DMS114 treated with DMSO at 0.1 percent for 48 hours (cell line): ENCODE results near the gene CSH1.
"Not testable (repeated sequence)": the region's sequence is repeated elsewhere in the genome, so short reads cannot be mapped to it uniquely, and the experiment has no call there.

ENCODE experiments used
- DNase-seq: peaks from one replicate; lab custom pipeline; 2025; ENCODE audit not compliant: unreplicated experiment; lab: John Stamatoyannopoulos, UW

The CSH1 gene

GRCh38 chr17:63896524-63897354 lies at the start of gene CSH1:
TSS of gene CSH1 (minus strand) at chr17:63896574. CDS start at chr17:63896511, 63 bp downstream.
- not testable (repeated sequence) for DNase-seq

- DNase-seq: no peak
These were observed 49.5 kb upstream of the CSH1 start for GRCh38 chr17:63945784-63946439.

GRCh38 chr17:63944736-63945499 lies 48.5 kb upstream of the CSH1 start:
- DNase-seq: no peak

DNA sequence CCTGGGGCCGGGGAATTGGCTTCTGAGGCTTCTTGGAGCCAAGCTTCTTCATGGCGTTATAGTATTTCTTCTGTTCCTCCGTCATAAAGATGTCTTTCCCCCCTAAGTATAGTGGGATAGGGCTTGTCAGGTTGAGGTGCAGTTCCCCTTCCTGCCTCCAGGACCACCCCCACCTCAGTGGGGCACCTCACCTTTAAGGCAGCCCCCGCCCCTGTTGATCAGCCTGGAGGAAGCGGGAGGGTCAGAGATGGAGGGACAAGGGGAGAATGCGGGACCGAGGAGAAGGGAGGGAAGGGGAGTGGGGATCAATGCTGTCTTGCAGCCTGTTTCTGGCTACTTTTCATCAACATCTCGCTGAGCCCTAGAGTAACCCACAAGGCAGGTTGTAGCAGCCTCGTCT lies 47.4 kb upstream of the CSH1 start:
- DNase-seq: no peak

DNA sequence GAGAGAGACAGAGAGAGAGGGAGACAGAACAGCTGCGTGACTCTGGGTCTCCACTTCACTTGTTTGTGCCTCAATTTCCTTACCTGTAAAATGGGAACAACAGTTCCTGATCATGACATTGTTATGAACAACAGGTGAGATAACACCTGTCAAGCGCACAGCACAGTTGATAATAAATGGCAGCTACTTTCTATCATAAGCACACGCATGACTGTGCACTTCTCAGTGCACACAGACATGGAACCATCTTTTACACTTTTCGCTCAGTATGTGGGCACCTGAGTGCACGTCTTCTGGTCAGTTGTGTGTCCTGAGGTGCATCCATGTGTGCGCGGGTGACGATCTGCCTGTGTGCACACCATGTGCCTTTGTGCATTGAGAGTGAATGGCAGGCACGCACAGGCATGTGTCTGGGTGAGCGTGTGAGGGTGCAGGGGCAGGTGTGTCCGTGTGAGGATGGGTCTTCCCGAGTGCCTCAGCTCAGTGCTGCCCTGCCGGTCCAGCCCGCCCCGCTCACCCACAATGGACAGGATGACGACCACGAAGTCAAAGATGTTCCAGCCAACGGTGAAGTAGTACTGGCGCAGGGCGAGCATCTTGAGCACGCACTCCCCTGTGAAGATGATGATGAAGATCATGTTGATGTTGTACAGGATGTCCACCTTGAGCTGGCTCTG lies 46.1 kb upstream of the CSH1 start:
- DNase-seq: no peak

GRCh38 chr17:63941751-63942150 lies 45.4 kb upstream of the CSH1 start:
- no peak for DNase-seq

- no peak for DNase-seq
These were observed 44.8 kb upstream of the CSH1 start for GRCh38 chr17:63941162-63941561.

GRCh38 chr17:63940584-63940983 lies 44.2 kb upstream of the CSH1 start:
- no peak for DNase-seq

DNA sequence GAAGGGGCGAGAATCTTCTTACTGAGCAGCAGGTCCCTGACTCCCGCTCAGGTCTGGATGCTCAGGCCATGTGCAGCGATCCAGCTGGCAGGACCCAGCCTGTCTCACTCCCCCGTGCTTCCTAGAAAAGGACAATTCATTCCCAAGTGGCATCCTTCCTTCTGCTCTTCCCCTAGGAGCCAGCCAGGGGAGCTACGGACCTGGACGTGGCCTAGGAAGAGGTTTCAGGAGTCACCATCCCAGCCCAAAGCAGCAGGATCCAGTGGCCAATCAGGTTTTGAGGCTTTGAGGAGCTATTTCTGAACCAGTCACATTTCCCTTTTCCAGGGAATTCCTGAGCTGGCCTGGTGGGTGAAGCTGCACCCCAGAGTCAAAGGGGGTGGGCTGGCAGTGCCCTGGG lies 43.5 kb upstream of the CSH1 start:
- DNase-seq: no peak

DNA sequence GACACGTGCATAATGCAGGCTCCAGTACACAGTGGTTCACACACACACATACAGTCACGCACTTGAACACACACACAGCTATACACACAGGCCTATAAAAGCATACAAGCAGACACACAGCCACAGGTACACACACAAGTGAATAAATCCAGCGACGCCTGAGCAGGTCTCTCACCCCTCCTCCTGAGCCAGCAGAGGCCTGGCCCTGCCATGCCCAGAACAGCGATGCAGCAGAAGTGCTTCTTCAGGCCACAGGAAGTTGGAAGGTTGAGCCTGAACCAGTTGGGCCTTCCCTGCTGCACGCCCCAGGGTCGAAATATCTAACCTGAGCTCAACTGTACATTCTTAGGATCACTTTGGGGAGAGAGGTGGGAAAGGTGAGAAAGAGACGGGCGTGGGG lies 43.0 kb upstream of the CSH1 start:
- DNase-seq: no peak

GRCh38 chr17:63937920-63938319 lies 41.5 kb upstream of the CSH1 start:
- DNase-seq: no peak

DNA sequence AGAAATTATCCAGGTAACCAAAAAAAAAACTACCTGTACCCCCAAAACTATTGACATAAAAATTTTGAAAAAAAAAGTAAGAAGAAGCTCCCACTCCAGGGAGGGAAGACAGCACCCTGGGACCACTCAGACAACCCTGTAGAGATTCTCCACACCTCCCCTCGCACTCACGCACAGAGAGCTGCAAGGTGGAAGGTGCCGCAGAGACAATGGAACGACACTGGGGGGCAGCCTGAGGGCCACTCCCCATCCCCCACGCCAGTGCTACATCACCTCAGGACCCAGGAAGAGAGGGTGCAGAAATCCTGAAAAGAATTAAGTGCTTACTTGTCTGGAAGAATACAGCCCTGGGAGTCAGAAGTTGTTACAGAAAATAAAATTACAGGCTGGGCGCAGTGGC lies 40.9 kb upstream of the CSH1 start:
- DNase-seq: no peak

DNA sequence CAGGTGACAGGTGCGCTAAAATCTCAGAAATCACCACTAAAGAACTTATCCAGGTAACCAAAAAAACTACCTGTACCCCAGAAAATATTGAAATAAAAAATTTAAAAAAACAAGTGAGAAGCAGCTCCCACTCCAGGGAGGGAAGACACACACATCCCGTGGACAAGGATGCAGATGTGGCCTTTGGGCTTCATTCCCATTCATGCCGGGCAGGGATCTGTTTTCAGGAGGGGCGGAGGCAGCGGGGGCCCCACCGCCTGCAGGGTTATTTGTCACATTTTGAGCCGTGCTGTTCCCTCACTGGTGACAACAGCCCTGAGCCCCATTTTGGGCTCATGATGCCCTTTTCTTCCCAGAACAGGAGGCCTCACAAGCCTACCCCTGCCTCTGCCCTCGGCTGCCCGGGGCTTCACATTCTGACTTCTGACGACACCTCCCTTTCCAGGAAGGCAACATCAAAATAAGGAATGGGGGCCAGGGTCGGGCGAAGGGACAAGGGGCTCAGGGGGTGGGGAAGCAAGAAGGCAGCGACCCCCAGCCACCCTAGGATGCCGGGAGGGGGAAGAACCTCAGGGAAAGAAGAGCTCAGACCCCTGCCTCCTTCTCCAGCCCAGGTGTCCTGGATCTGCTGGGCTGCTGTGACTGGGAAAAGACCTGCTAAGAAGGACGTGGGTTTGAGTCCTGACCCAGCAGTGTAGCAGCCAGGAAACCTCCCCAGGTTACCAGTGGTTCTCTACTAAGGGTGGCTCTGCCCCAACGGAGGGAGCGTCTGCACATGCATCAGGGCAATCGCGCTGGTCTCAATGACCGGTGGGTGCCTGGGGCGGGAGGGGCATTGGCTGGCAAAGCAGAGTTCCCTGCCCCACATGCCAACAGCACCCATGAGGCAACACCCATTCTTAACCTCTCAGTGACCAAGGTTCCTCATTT lies 38.1 kb upstream of the CSH1 start:
- no peak for DNase-seq

GRCh38 chr17:63933598-63933997 lies 37.2 kb upstream of the CSH1 start:
- no peak for DNase-seq

- no peak for DNase-seq
These were observed 36.3 kb upstream of the CSH1 start for GRCh38 chr17:63932721-63933120.

- no peak for DNase-seq
These were observed 35.7 kb upstream of the CSH1 start, which contains the start of gene CD79B for GRCh38 chr17:63931981-63932561. TSS of gene CD79B (minus strand) at chr17:63932331. CDS start at chr17:63932261, 70 bp downstream.

DNA sequence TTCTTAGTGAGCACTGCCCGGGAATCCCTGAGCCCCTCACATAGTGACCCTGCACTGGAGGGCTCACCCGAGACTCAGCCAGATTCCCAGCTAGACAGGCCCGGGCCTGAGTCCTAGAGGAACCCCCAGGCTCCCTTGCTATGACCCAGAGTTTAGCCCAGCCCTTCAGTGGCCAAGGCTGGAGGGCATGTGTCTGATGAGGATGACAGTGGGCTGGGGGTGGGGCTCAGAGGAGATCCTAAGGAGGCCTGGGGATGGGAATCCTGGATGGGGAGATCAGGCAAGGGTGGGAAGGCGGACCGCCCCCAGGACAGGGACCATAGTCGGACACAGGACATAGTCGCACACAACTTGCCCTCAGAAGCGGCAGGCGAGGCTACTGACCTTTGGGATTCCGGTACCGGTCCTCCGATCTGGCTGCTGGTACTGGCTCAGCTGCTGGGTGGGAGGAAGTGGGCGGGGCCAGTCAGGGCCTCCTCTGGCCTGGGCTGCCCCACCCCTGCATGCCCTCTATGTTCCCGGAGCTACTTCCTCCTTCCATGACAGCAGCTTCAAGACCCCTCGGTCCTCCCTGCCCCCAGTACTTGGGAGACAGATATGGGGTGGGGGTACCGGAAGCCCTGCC lies 34.7 kb upstream of the CSH1 start:
- no peak for DNase-seq

GRCh38 chr17:63929860-63930766 lies 33.7 kb upstream of the CSH1 start:
- DNase-seq: no peak
